ENCODE results near the gene PDE4D. TPM values are rescaled to one million over a fixed set of nuclear protein-coding genes. Genes with fewer than 3 reads are reported as not detected.

Gene PDE4D
- total and polyA plus RNA-seq, 10 of the 15 experiments (the other 5 are each of a cell fraction or from before 2014, with no cell fraction given): 0.87 to 4.1 (median 2.2) TPM

DNA sequence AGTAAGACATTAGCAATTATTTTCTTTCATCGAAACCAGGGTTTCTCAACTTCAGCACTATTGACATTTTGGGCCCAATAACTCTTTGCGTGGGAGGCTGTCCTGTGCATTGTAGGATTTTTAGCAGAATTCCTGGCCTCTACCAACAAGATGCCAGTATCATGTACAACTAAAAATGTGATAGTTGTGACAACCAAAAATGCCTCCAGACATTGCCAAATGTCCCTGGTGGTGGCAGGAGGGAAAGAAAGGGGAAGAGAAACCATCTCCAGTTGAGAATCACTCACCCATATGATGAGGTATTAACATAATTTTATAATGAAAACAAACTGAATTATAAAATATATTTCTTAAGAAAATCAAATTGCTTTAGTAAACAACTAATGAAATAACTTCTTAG lies 904.6 kb downstream of the PDE4D start:
- intact Hi-C loops (cut with micrococcal nuclease; ENCODE audit: unreplicated experiment) (no loop called here), in situ Hi-C loops (cut with MboI) (no loop called here)
- Histone ChIP-seq H3K27me3 (replicated peaks in 1 of 2; ENCODE audit: control insufficient read depth in 2 of 2, insufficient read depth in 2 of 2, low read length in 1 of 2) (no peaks in the 10 kb centered on the region), H3K4me3 (no peak overlapping the region), H3K9me3 (replicated peaks; ENCODE audit: control insufficient read depth, insufficient read depth, low read length) (no peaks in the 10 kb centered on the region), H3K4me1 (ENCODE audit: control insufficient read depth, insufficient read depth, low read length) (no peaks in the 10 kb centered on the region), H3K79me2 (ENCODE audit: control insufficient read depth, insufficient read depth, low read length) (no peaks in the 10 kb centered on the region), H3K36me3 (ENCODE audit: control insufficient read depth in 2 of 2, insufficient read depth in 2 of 2, low read length in 1 of 2) (no peaks in the 10 kb centered on the region), H3K27ac (ENCODE audit: control insufficient read depth, insufficient read depth) (no peak overlapping the region), H2AFZ (ENCODE audit: control insufficient read depth, low read depth, low read length) (no peak overlapping the region), H4K20me1 (ENCODE audit: control insufficient read depth, insufficient read depth) (no peaks in the 10 kb centered on the region), H3K9ac (ENCODE audit: control insufficient read depth, insufficient read depth, low read length) (no peak overlapping the region), H3K4me2 (ENCODE audit: control insufficient read depth, insufficient read depth) (no peak overlapping the region)
- CTCF ChIA-PET: interaction anchor here (1.8 to 2.1 kb wide), 2 partner anchors 18 to 97 kb away, joined by 4 to 6 read pairs; no protein-coding TSS in a partner anchor
- 63% methylated on average over 2 of the region's 2 CpGs for WGBS (ENCODE audit: insufficient coverage, insufficient replicate concordance, low lambda C conversion rate, missing lambda C conversion rate)
- FAIRE-seq: no peak
- SMC1A ChIA-PET (ENCODE audit: uncharacterized antibody, unreplicated experiment): no interaction called here
- DNase-seq (ENCODE audit: low read depth, low spot score): no peak
- BruUV-seq (replicated peaks): no TSS peak
- TF ChIP-seq SPI1 (IDR thresholded peaks at IDR 0.05; ENCODE audit: borderline replicate concordance, insufficient read depth, low read depth, low read length) (peak; percentile 35; the same call in 1 of the 2 replicates), TBL1XR1 (IDR thresholded peaks at IDR 0.05; ENCODE audit: low read depth, low read length) (no peak), NFYA (IDR thresholded peaks at IDR 0.05; ENCODE audit: borderline replicate concordance, low read depth, low read length) (no peak)
- TF ChIP-seq, protein P1, sequence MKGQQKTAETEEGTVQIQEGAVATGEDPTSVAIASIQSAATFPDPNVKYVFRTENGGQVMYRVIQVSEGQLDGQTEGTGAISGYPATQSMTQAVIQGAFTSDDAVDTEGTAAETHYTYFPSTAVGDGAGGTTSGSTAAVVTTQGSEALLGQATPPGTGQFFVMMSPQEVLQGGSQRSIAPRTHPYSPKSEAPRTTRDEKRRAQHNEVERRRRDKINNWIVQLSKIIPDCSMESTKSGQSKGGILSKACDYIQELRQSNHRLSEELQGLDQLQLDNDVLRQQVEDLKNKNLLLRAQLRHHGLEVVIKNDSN (IDR thresholded peaks at IDR 0.05; ENCODE audit: borderline replicate concordance, extremely low read length, insufficient read depth, low read depth, low read length): no peak
- TF ChIP-seq, protein P2, sequence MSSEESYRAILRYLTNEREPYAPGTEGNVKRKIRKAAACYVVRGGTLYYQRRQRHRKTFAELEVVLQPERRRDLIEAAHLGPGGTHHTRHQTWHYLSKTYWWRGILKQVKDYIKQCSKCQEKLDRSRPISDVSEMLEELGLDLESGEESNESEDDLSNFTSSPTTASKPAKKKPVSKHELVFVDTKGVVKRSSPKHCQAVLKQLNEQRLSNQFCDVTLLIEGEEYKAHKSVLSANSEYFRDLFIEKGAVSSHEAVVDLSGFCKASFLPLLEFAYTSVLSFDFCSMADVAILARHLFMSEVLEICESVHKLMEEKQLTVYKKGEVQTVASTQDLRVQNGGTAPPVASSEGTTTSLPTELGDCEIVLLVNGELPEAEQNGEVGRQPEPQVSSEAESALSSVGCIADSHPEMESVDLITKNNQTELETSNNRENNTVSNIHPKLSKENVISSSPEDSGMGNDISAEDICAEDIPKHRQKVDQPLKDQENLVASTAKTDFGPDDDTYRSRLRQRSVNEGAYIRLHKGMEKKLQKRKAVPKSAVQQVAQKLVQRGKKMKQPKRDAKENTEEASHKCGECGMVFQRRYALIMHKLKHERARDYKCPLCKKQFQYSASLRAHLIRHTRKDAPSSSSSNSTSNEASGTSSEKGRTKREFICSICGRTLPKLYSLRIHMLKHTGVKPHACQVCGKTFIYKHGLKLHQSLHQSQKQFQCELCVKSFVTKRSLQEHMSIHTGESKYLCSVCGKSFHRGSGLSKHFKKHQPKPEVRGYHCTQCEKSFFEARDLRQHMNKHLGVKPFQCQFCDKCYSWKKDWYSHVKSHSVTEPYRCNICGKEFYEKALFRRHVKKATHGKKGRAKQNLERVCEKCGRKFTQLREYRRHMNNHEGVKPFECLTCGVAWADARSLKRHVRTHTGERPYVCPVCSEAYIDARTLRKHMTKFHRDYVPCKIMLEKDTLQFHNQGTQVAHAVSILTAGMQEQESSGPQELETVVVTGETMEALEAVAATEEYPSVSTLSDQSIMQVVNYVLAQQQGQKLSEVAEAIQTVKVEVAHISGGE (CRISPR knock-in tag; IDR thresholded peaks at IDR 0.05): no peak
- TF ChIP-seq, protein P3, sequence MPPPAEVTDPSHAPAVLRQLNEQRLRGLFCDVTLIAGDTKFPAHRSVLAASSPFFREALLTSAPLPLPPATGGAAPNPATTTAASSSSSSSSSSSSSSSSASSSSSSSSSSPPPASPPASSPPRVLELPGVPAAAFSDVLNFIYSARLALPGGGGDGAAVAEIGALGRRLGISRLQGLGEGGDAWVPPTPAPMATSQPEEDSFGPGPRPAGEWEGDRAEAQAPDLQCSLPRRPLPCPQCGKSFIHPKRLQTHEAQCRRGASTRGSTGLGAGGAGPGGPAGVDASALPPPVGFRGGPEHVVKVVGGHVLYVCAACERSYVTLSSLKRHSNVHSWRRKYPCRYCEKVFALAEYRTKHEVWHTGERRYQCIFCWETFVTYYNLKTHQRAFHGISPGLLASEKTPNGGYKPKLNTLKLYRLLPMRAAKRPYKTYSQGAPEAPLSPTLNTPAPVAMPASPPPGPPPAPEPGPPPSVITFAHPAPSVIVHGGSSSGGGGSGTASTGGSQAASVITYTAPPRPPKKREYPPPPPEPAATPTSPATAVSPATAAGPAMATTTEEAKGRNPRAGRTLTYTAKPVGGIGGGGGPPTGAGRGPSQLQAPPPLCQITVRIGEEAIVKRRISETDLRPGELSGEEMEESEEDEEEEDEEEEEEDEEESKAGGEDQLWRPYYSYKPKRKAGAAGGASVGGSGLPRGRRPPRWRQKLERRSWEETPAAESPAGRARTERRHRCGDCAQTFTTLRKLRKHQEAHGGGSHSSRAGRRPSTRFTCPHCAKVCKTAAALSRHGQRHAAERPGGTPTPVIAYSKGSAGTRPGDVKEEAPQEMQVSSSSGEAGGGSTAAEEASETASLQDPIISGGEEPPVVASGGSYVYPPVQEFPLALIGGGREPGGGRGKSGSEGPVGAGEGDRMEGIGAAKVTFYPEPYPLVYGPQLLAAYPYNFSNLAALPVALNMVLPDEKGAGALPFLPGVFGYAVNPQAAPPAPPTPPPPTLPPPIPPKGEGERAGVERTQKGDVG (CRISPR knock-in tag; IDR thresholded peaks at IDR 0.05): no peak
- ATAC-seq: no peak
- POLR2A ChIA-PET: no interaction called here
- RAD21 ChIA-PET (ENCODE audit: unreplicated experiment): no interaction called here

Measured in GM12878 (cell line).